GM18511 (cell line): ENCODE results near the gene GPR155.
A peak's percentile ranks its signal among the peaks of the same experiment; 100 is the strongest.

ENCODE experiments used
- ATAC-seq: cut with Tn5 transposase; IDR thresholded peaks from one replicate; pipeline ENCODE4 v1.9.1; 2021; ENCODE audit warnings: mild to moderate bottlenecking, moderate library complexity; ENCODE audit not compliant: unreplicated experiment

GPR155 gene

GRCh38 chr2:174486563-174487107, at the start of gene GPR155:
TSS of gene GPR155 (minus strand) at chr2:174487029. CDS start at chr2:174481956, 5,073 bp downstream.
- peak; percentile 65 for ATAC-seq

- ATAC-seq = no peak
These were observed 49.2 kb upstream of the GPR155 start for GRCh38 chr2:174535757-174536703.

- ATAC-seq = no peak
These were observed 48.3 kb upstream of the GPR155 start for GRCh38 chr2:174535083-174535482.

GRCh38 chr2:174529916-174530315, 43.1 kb upstream of the GPR155 start:
- no peak for ATAC-seq

- ATAC-seq = no peak
These were observed 41.1 kb upstream of the GPR155 start for GRCh38 chr2:174527959-174528358.

GRCh38 chr2:174527101-174527721, 40.4 kb upstream of the GPR155 start:
- ATAC-seq = no peak

- no peak for ATAC-seq
These were observed 37.7 kb upstream of the GPR155 start for GRCh38 chr2:174524527-174524926.

- no peak for ATAC-seq
These were observed 35.7 kb upstream of the GPR155 start for GRCh38 chr2:174522553-174522952.

- ATAC-seq = no peak
These were observed 31.6 kb upstream of the GPR155 start for GRCh38 chr2:174518395-174518794.

- no peak for ATAC-seq
These were observed 29.9 kb upstream of the GPR155 start for GRCh38 chr2:174516501-174517378.

- no peak for ATAC-seq
These were observed 25.5 kb upstream of the GPR155 start for GRCh38 chr2:174512345-174512744.

GRCh38 chr2:174511580-174512260, 24.9 kb upstream of the GPR155 start:
- no peak for ATAC-seq

- ATAC-seq = no peak
These were observed 23.9 kb upstream of the GPR155 start for GRCh38 chr2:174510583-174511189.

- ATAC-seq = no peak
These were observed 16.5 kb upstream of the GPR155 start for GRCh38 chr2:174503161-174503809.

GRCh38 chr2:174499371-174499770, 12.5 kb upstream of the GPR155 start:
- ATAC-seq = no peak

GRCh38 chr2:174495365-174496012, 8.7 kb upstream of the GPR155 start:
- ATAC-seq = no peak

- peak; percentile 54 for ATAC-seq
These were observed 6.9 kb upstream of the GPR155 start for GRCh38 chr2:174493549-174494331.

GRCh38 chr2:174492963-174493431, 6.2 kb upstream of the GPR155 start:
- peak; percentile 97 for ATAC-seq
